HG02885 (cell line): ENCODE results near the gene TSPOAP1.

ENCODE experiments used
- ATAC-seq: cut with Tn5 transposase; IDR thresholded peaks from one replicate; pipeline ENCODE4 v1.9.1; 2021; ENCODE audit warnings: mild to moderate bottlenecking; ENCODE audit not compliant: unreplicated experiment, poor library complexity

TSPOAP1 gene

DNA sequence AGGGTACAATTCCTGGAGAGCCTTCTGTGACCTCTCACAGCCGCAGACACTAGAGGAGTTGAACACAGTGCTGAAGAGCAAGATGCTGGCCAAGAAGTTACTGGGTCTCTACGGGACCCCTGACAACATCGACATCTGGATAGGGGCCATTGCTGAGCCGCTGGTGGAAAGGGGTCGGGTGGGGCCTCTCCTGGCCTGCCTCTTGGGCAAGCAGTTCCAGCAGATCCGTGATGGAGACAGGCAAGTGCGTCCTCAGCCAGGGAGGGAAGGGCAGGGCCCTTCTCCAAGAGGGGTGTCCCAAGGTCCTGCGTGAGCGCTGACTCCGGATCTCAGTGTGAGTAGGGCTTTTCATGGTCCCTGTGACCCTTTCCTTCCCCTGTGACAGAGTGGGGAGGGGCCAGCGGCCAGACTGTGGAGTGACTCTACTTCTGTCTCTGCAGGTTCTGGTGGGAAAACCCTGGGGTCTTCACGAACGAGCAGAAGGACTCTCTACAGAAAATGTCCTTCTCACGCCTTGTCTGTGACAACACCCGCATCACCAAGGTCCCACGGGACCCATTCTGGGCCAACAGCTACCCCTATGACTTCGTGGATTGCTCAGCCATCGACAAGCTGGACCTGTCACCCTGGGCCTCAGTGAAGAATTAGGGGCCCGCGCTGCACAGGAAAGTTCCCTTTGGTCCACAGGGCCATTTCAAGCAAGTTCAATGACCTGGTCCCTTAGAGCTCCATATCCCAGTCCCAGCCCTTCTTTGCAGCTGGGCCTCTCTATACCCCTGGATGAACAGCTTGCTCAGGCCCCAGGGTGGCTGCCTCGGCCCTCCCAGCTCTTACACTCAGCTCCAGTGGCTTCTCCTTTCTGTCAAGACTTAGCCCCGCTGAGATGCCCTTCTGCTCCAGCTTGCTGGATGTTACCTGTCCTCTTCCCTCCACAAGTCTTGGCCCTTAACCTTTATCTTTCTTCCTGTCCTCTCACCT lies 61.0 kb downstream of the TSPOAP1 start:
- no peak for ATAC-seq

DNA sequence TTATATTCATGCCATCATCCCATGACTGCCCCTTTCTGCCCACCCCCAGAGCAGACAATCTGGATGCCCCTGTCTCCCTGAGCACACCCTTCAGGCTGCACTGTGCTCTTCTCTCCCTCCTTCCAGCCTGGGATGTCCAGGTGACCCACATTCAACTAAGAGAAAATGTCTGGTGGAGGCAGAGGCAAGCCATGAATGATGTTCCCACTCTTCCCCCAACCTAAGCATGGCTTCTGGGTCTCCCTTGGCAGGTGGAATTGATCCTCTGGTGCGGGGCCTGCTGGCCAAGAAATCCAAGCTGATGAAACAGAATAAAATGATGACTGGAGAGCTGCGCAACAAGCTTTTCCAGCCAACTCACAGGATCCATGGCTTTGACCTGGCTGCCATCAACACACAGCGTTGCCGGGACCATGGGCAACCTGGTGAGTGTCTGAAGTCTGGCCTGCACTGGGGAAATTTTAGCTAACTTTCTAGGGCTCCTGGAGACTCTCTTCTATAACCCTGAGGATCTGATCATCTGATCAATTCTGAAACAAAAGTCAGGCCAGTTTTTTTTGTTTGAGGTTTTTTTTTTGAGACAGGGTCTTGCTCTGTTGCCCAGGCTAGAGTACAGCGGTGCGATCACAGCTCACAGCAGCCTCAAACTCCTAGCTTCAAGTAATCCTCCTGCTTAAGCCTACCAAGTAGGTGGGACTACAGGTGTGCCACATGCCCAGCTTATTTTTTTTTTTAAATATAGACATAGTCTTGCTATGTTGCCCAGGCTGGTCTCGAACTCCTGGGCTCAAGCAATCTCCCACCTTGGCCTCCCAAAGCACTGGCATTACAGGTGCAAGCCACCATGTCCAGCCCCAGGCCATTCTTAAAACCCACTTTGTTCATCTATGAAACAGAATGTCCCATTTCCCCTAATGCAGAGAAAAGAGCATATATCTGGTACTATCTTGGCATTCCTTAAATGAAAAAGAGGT lies 62.4 kb downstream of the TSPOAP1 start:
- no peak for ATAC-seq

DNA sequence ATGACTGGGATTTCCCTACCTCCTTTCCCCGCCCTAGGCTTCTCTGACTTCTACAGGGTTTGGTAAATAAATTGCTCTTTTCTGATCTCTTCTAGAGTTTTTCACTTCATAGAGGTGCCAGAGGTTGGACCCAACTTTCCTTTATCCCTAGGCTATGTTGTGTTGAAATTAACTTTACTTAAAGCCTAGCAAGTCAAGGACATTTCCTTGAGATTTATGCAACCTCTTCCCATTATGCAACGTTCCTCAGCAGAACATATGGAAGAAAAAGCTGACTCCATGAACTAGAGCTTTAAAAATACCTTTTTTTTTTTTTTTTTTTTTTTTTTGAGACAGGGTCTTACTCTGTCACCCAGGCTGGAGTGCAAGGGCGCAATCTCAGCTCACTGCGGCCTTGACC lies 63.3 kb downstream of the TSPOAP1 start:
- ATAC-seq = no peak

DNA sequence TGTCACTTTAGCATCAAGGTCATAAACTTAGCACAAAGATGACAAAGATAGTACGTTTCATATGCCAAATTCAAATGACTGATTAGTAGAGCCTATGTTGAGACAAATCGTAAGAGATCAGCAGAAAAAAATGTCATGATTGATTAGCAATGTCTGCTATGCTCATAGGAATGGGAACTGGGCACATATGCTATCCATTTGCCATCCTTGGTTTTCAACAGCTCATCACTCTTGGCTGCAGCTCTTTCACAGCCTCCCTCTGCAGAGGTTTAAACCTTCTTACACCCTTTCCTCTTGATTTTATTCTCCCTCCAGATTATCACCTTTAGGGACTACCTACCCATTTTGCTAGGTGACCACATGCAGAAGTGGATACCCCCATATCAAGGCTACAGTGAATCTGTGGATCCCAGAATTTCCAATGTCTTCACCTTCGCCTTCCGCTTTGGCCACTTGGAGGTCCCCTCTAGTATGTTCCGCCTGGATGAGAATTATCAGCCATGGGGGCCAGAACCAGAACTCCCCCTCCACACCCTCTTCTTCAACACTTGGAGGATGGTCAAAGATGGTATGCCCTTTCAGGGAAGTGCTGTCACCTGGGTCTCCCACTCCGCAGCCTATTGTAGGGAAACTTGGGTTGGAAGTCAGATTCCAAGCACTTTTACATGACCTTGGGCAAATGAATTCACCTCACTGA lies 64.0 kb downstream of the TSPOAP1 start:
- ATAC-seq = no peak

DNA sequence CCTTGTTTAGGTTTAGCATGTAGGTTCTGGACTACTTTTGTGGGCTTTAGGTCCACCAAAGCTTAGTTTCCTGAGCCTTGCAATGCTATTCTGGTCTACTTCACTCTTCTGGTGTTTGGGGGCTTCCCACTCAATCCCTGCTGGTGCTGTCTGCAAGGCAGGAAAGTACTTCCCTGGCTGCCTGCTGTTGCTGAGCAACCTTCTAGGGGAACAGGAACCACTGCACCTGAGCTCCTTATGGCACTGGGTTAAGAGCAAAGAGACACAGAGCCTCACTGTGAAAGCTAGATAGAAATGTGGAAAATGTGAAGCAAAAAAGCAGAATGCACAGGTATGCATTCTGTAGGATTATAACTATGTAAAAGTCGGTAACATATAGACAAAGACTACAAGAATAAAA lies 64.8 kb downstream of the TSPOAP1 start:
- no peak for ATAC-seq

DNA sequence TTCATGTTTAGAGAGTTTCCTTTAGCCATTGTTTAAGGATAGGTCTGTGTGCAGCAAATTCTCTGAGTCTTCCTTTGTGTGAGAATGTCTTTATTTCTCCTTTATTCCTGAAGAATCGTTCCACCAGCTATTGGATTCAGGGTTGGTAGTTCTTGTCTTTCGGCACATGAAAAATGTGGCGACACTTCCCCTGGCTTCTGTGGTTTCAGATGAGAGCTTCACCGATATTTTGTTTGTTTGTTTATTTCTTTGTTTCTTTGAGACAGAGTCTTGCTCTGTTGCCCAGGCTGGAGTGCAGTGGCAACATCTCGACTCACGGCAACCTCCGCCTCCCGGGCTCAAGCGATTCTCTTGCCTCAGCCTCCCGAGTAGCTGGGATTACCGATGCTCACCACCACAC lies 66.4 kb downstream of the TSPOAP1 start:
- ATAC-seq = no peak

DNA sequence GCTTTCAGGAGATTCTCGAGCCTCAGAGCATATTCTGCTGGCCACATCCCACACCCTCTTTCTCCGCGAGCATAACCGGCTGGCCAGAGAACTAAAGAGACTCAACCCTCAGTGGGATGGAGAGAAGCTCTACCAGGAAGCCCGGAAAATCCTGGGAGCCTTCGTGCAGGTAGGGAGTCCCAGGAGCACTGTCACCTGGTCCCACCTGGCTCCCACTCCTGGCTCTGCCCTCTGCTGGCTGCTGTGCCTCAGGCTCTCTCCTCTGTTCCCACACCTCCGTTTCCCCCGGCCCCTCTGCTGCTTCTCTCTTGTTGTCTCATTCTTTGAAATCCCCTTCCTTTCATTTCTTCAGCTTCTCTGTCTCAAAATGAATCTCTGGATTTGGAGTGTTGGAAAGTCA lies 73.8 kb downstream of the TSPOAP1 start:
- ATAC-seq = no peak

DNA sequence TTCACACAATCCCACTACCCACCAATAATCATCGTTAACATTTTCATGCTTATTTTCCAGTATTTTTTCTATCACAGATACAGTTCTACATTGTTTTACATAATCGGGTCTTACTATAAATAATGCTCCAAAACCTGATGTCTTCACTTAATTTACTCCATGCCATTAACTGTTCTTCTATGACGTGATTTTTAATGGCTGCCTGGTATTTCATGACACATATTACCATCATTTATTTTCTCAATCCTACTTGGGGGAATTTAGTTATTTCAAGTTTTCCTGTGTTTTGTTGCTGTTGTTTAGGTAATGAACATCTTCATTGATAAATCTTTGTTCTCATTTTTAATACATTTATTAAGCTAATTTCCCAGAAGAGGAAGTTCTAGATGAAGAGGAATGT lies 75.5 kb downstream of the TSPOAP1 start:
- no peak for ATAC-seq

DNA sequence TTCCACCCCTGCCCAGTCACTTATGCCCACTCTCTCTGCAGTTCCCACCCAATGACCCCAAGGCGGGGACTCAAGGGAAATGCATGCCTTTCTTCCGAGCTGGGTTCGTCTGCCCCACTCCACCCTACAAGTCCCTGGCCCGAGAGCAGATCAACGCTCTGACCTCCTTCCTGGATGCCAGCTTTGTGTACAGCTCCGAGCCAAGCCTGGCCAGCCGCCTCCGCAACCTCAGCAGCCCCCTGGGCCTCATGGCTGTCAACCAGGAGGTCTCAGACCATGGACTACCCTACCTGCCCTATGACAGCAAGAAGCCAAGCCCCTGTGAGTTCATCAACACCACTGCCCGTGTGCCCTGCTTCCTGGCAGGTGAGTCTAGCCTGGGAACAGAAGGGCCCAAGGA lies 76.5 kb downstream of the TSPOAP1 start:
- no peak for ATAC-seq
